Loucy (cell line): Measurements from ENCODE around the gene LIMK2.
A peak's percentile ranks its signal among the peaks of the same experiment; 100 is the strongest.
"Not testable (repeated sequence)": the region's sequence is repeated elsewhere in the genome, so short reads cannot be mapped to it uniquely, and the experiment has no call there.

Experiments used
- H2AFZ ChIP-seq: fragments of 200-600 bp; sonication (generic); 2 replicates; pipeline ENCODE4 v1.6.0; 2016; ENCODE audit warnings: antibody characterized with exemption, mild to moderate bottlenecking, low read length, moderate library complexity
- H3F3A ChIP-seq: fragments of 200-600 bp; 2 replicates; pipeline ENCODE4 v1.6.0; 2016; ENCODE audit warnings: antibody characterized with exemption, low read depth, mild to moderate bottlenecking
- H3K27me3 ChIP-seq: fragments of 200-600 bp; sonication (generic); 2 replicates; pipeline ENCODE4 v1.6.1; 2014; ENCODE audit warnings: low read length, mild to moderate bottlenecking; ENCODE audit not compliant: insufficient read depth, poor library complexity, severe bottlenecking
- H3K36me3 ChIP-seq: fragments of 200-600 bp; sonication (generic); 2 replicates; pipeline ENCODE4 v1.6.1; 2016; ENCODE audit warnings: low read length; ENCODE audit not compliant: insufficient read depth
- H3K4me1 ChIP-seq: fragments of 200-600 bp; sonication (generic); 2 replicates; pipeline ENCODE4 v1.5.1; 2014; ENCODE audit warnings: low read length, mild to moderate bottlenecking; ENCODE audit not compliant: insufficient read depth, poor library complexity, severe bottlenecking
- H3K4me2 ChIP-seq: fragments of 200-600 bp; sonication (generic); 2 replicates; pipeline ENCODE4 v1.6.0; 2014; ENCODE audit warnings: antibody characterized with exemption, low read length, low read depth, mild to moderate bottlenecking; ENCODE audit not compliant: poor library complexity, severe bottlenecking
- H3K4me3 ChIP-seq: fragments of 200-600 bp; sonication (generic); 2 replicates; pipeline ENCODE4 v1.5.1; 2014; ENCODE audit warnings: low read length, mild to moderate bottlenecking, mixed read lengths; ENCODE audit not compliant: poor library complexity, severe bottlenecking
- H3K79me2 ChIP-seq: fragments of 200-600 bp; sonication (generic); 2 replicates; pipeline ENCODE4 v1.6.1; 2014; ENCODE audit warnings: low read length; ENCODE audit not compliant: insufficient read depth
- H3K9ac ChIP-seq: fragments of 200-600 bp; sonication (generic); 2 replicates; pipeline ENCODE4 v1.6.0; 2014; ENCODE audit warnings: mild to moderate bottlenecking, low read depth, low read length, moderate library complexity; ENCODE audit not compliant: poor library complexity, severe bottlenecking
- H3K9me2 ChIP-seq: fragments of 200-600 bp; sonication (generic); replicated peaks from 2 replicates; pipeline ENCODE4 v1.6.1; 2016; ENCODE audit warnings: low read depth, low read length, mixed read lengths
- H3K9me3 ChIP-seq: fragments of 200-600 bp; sonication (generic); 2 replicates; pipeline ENCODE4 v1.6.1; 2014; ENCODE audit warnings: mild to moderate bottlenecking, antibody characterized with exemption, low read length, low read depth; ENCODE audit not compliant: insufficient read depth
- H4K20me1 ChIP-seq: fragments of 200-600 bp; sonication (generic); 2 replicates; pipeline ENCODE4 v1.6.0; 2014; ENCODE audit warnings: antibody characterized with exemption, low read length, mild to moderate bottlenecking; ENCODE audit not compliant: insufficient read depth, poor library complexity, severe bottlenecking
- EZH2phosphoT487 ChIP-seq: fragments of 200-600 bp; IDR thresholded peaks from 2 replicates; pipeline ENCODE4 v1.6.1; 2018; ENCODE audit warnings: antibody characterized with exemption, mild to moderate bottlenecking, moderate library complexity, borderline replicate concordance
- TF ChIP-seq, protein P1 (sequence below): fragments of 200-600 bp; sonication (generic); conservative IDR thresholded peaks from 2 replicates; pipeline ENCODE4 v1.5.1; 2014; ENCODE audit warnings: mild to moderate bottlenecking, antibody characterized with exemption, low read length

LIMK2 gene

DNA sequence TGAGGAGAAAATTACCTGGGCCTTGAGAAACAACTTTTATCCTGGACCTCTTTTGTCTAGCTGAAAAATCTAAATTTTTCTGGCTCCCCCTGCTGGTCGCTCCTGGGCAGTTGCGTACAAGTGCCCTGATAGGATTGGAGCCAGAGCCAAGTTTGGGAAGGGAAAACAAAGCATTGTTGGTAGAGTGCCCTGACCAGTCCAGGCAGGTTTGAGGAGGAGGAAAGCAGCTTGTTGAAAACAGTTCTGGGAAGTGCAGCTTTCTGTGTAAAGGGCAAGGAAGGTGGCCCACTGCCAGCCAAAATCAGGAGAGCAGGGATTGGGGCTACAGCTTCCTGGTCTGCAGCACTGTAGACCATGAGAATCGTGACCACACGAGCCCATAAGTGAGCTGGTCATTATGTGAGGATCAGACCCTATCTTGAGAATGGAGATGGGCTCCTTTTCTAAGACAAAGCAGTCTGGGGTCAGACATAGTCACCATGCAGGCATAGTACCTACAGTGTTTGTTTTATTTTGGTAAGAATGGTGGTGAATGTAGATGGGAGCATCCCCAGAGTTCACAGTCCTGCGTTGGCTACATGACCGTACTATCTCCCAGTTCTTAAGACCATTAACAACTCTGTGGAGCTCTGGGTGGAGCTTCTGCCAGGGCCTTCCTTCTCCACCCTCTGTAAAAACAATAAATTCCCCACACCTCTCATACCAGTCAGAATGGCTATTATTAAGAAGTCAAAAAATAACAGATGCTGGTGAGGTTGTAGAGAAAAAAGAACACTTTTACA lies 101.5 kb downstream of the LIMK2 start:
- Histone ChIP-seq H3K4me1 (peaks cover under 1% of the 10 kb centered on the region), H3K4me3 (no peak overlapping the region), H3K36me3 (no peaks in the 10 kb centered on the region), H4K20me1 (no peaks in the 10 kb centered on the region), H3F3A (no peaks in the 10 kb centered on the region), H3K9ac (no peak overlapping the region), H3K79me2 (no peaks in the 10 kb centered on the region), H3K9me3 (0 out of 2 replicates have a peak, but pooled peaks cover 3% of the 10 kb centered on the region), H3K9me2 (no peaks in the 10 kb centered on the region), H3K27me3 (no peaks in the 10 kb centered on the region), H2AFZ (peak overlapping the region; percentile 74; the same call in 1 of the 2 replicates), H3K4me2 (no peak overlapping the region)
- TF ChIP-seq, protein P1, sequence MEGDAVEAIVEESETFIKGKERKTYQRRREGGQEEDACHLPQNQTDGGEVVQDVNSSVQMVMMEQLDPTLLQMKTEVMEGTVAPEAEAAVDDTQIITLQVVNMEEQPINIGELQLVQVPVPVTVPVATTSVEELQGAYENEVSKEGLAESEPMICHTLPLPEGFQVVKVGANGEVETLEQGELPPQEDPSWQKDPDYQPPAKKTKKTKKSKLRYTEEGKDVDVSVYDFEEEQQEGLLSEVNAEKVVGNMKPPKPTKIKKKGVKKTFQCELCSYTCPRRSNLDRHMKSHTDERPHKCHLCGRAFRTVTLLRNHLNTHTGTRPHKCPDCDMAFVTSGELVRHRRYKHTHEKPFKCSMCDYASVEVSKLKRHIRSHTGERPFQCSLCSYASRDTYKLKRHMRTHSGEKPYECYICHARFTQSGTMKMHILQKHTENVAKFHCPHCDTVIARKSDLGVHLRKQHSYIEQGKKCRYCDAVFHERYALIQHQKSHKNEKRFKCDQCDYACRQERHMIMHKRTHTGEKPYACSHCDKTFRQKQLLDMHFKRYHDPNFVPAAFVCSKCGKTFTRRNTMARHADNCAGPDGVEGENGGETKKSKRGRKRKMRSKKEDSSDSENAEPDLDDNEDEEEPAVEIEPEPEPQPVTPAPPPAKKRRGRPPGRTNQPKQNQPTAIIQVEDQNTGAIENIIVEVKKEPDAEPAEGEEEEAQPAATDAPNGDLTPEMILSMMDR = peak; percentile 96
- TF ChIP-seq EZH2phosphoT487 = no peak

DNA sequence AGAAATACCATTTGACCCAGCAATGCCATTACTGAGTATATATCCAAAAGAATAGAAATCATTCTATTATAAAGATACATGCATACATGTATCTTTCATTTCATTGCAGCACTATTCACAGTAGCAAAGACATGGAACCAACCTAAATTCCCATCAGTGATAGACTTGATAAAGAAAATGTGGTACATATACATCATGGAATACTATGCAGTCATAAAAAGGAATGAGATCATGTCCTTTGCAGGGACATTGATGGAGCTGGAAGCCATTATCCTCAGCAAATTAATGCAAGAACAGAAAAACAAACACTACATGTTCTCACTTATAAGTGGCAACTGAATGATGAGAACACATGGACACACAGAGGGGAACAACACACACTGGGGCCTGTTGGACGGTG lies 102.1 kb downstream of the LIMK2 start:
- H3F3A ChIP-seq, H3K27me3 ChIP-seq, H3K9me3 ChIP-seq, H3K36me3 ChIP-seq, H3K79me2 ChIP-seq, H3K4me3 ChIP-seq, H2AFZ ChIP-seq, H4K20me1 ChIP-seq, H3K4me1 ChIP-seq, H3K4me2 ChIP-seq, H3K9me2 ChIP-seq, H3K9ac ChIP-seq: not testable (repeated sequence)

DNA sequence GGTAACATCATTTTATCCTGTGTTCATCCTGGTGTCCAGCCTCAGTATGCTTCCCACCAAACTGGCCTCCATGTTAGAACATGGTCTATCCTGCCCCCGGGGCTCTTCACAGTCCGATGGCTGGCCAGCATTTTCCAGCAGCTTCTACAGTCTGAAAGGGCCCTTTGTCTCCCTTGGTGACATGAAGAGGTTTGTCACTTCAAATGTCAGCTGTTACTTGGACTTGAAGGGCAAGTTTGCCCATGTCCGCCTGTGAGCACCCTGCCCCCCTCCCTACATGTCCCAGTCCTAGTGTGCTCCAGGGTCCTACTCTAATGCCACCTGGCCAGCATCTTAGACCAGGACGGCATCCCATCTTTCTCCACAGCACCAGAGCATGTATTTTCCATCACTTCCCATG lies 109.3 kb downstream of the LIMK2 start:
- Histone ChIP-seq H3K4me2 (no peak overlapping the region), H3K4me3 (no peak overlapping the region), H3K79me2 (no peaks in the 10 kb centered on the region), H3K36me3 (peaks cover 35% of the 10 kb centered on the region; the same call in 1 of the 2 replicates), H3K9me2 (no peaks in the 10 kb centered on the region), H3K9ac (no peak overlapping the region), H3F3A (no peaks in the 10 kb centered on the region), H3K4me1 (no peaks in the 10 kb centered on the region), H3K27me3 (no peaks in the 10 kb centered on the region), H2AFZ (no peak overlapping the region), H3K9me3 (no peaks in the 10 kb centered on the region), H4K20me1 (peaks cover 3% of the 10 kb centered on the region)
- TF ChIP-seq, protein P1 = no peak
- TF ChIP-seq EZH2phosphoT487 = no peak
